Hepatic stellate cell (primary cell): ENCODE data around the gene PTF1A.

Experiments
- DNase-seq: peaks from one replicate; pipeline ENCODE4 v3.0.0; 2011; ENCODE audit warnings: low spot score

The PTF1A gene

DNA sequence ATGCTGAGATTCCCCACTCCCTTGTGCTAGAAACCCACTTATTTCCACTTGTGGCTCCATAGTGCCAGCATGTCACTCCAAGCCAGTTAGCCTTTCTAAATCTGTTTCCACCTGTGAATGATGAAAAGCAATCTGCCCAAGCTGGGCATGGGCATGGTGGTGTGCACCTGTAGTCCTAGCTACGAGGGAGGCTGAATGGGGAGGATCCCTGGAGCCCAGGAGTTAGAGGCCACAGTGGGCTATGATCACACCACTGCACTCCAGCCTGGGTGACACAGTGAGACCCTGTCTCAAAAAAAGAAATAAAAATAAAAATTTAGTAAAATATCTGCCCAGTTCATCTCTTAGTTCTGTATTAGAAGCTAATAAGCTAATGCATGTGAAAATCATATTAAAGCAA lies 5.0 kb upstream of the PTF1A start:
- no peak for DNase-seq

DNA sequence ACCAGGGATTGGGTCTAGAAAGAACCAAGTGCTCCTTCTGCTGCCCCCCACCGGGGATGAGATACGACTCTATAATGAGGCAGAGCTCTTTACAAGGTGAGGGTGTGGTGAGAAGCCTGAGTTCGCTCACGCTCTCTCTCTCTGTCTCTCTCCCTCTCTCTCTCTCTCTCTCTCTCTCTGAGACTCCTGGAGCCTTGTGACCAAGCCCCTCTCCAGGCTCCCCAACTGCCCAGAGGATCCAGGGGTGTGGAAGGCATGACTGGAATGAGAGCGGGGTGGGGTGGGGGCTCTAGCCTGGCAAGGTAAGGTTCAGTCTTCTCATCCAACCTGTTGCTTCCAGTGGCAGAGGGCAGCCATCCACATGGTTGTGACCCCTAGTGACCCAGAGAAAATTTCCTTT lies 3.1 kb upstream of the PTF1A start:
- no peak for DNase-seq

DNA sequence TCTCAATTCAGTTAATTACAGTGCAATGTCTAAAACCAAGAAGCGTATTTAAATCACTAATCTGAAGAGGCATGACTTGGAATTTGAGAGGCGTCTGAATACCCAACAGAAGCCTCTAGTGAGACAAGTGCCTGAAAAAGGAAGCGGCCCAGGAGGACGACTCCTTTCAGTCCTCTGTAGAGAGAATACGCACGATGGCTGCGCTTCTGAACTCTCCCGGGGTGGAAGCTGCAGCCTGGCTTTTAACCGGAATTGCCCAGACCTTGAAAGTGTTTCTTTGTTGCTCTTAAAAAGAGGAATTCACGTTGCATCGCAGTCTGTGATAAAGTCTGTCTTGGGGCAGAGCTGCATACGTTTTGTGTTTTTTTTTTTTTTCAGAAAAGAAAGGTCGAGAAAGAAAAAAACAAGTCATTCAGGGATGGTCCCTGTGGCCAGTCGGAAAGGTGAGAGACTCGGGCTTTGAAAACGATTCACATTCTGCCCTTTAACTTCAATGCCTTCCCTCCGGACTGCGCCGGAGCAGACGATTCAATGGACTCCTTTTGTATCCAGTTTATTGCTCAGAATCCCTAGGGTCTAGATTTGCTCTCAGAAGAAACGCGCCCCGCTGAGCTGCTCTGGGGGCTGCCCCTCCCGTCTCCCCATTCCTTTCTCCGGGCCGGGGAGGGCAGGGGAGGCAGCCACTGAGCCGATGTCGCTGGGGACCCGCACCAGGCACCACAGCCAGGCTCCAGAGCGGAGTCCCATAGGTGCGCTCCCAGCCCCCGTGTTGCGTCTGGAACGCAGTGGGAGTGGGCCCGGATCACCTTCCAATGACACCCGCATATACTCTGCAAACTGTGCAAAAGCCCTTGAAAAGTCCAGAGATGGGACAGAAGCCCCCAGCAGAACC lies 994 bp upstream of the PTF1A start:
- no peak for DNase-seq

GRCh38 chr10:23192712-23193434 lies 761 bp downstream of the PTF1A start:
- DNase-seq: no peak

GRCh38 chr10:23193435-23194074 lies 1.4 kb downstream of the PTF1A start:
- no peak for DNase-seq

DNA sequence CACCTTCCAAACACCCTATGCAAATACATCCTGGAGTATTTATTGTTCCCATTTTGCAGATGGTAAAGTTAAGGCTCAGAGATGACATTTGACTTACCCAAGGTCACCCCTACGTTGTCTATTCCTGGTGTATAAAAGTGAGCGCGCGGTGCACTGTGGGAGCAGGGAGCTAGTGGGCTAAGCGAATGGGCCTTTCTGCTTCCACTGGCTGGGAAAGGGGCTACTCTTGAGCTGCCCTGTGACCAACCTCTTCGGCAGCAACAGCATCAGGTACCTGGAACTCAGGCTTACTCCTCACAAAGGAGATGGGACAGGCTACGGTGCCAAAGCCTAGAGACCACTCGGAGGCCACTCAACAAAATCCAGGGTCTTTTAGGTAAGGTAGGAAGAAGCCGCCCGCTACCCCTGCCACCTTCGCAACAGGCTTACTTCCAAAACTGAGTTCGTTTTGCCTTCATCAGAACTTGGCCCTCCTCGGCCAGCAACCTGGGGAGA lies 2.4 kb downstream of the PTF1A start:
- no peak for DNase-seq

GRCh38 chr10:23194966-23195845 lies 3.1 kb downstream of the PTF1A start:
- DNase-seq: no peak

DNA sequence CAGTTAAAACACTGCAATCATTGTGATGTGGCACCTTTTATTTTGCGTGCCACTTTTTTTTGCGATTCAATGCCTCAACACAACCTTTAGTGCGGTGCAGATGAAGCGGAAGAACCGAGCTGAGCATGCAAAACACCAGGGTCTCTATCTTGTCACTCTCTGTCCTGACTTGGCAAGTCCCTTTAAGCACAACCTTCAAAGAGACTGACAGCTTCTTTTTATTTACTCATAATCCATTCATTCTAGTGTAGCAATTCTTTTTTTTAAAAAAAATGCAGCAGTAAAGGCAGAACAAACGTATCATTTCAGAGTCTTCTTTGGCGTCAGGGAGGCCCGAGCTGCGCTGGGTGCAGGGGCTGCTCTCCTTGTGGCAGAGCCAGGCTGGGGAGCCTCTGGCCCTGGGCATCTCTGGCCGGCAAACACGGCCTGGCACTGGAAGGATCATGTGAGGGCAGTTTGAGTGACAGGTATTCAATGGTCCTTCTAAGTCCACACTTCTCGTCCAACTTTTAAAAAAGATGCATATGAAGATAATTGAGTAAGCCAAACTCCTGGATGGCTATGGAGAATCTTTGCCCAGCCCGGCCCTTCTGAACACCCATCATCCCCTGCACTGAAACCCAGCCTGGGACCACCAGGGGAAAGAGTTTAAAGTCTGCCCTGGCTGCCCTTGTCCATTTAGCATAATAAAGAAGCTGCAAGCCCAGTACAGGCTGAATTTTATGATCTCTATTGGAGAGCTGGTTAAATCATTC lies 3.9 kb downstream of the PTF1A start:
- DNase-seq: no peak

DNA sequence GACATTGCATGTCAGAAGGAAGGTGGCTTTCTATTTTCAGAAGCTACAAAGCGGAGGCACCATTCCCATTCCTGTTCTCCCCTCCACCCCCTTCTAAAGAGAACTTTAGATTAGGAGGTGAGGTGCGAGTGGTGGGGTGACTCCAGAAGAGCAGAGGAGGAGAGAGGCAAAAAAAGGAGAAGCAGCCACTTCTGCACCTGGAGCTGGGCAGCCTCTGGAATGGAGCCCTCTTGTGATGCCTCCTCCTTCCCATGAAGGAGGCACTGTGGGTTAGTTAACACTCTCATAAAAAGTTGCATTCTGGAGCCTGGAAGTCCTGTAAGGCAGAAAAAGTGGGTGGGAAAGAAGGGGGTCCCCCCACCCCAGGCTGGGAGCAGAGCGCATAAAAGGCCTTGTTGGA lies 4.8 kb downstream of the PTF1A start:
- DNase-seq: no peak

DNA sequence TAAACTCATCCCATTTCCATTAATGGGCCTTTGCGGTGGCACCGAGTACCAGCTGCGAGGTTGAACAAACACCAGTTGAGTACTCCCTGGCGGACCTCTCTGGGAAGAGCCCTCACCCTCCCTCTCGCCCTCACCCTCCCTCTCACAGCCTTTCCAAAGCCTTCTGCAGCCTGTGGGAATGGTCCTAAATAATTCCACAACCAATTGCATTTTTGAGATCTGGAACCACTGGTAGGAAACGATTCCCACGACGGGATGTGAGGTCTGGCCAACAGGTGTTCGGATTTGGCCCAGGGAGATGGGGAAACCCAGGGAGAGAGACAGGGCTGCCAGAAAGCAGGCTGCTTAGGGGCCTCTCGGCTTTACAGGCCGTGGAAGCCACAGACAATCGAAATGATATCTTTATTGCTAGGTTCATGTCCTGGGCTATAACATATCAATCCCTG lies 5.3 kb downstream of the PTF1A start:
- DNase-seq: no peak

GRCh38 chr10:23198610-23198939 lies 6.5 kb downstream of the PTF1A start:
- no peak for DNase-seq

DNA sequence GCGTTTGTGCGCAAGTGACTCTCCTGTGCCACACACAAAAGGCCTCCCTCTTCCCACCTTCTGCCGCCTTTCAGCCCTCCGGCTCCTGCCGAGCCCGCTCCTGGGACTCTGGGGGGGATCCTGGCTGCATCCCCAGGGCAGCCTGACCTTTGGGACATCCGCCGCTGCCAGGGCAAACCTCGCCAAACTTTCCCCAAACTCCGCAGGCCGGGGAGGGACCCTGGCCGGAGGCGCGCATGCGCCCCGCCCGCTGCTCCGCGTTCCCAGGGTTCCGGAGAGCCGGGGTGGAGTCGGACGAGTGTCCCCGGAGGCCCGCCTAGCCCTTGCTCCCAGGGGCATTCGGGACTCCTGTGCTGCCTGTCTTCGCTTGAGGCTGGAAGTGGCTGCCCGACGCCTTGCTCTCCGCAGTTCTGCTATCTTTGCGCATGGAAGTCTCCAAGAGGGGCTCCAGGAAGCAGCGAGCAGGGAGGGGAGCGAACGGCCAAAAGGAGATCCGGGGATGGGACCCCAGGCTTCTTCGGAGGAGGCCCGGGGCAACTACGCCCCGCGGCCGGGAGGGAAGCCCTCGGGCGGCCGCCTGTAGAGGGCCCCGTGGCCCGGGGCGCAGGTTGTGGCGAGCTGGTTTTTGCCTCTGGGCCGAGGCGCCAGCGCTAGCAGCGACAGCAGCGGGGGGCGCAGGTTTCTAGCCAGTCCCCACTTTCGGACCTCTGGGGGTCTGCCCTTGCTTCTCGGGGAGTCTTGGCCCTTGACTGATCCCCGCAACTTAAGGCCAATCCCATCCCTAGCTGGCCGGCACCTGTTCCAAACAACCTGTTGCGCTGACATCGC lies 7.0 kb downstream of the PTF1A start:
- no peak for DNase-seq

GRCh38 chr10:23199768-23200511 lies 7.8 kb downstream of the PTF1A start:
- DNase-seq: no peak

- DNase-seq: no peak
These were observed 8.5 kb downstream of the PTF1A start for GRCh38 chr10:23200586-23200985.

DNA sequence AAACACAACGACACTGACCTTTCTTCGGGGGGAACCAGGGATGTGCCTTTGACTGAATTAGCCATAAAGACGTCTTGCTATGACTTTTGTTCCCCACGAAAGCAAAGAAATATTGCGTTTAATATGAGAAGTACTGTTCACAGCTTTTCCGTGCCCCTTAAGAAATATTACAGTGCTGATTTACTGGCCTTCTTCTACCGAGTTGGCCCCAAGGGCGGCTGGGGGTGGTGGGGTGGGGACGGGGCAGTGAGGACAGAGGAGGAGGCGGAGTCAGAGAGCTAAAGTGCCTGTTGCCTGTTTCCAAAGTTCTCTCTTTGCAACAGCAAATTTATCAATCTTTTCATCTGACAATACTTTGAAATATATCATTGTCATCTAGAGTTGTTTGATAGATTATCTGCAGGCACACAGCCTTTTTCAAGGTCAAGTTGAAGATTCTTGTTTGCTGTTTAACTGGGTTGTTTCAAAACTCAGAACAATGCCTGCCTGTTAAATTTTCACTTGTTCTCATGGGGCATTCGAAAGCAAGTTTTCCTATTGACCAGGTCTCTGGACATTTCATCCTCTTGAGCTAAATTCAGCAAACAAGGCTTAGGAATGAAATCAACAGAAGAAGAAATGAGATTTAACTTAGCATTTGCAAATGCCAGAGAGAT lies 9.0 kb downstream of the PTF1A start:
- no peak for DNase-seq

DNA sequence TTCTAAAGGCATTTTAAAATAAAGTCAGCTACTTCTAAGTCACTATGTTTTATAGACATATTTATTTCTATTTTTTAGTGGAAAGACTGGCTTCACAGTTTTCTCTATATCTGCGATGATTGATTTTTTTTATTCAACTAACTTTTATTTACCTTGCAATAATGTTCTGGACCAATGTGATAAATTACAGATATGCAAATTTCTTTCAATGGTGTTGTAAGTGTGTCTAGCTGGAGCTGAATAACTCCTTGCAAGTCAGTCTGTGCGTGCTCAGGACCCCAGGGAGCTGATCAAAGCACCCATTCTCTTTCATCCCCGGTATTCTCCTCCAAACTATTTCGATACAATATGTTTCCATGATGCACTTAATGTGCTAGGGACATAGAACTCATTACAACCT lies 9.7 kb downstream of the PTF1A start:
- DNase-seq: no peak

- no peak for DNase-seq
These were observed 10.7 kb downstream of the PTF1A start for GRCh38 chr10:23202779-23203178.

- no peak for DNase-seq
These were observed 11.5 kb downstream of the PTF1A start for GRCh38 chr10:23203369-23204325.
